ENCODE results near the gene NEDD9.

NEDD9 gene

DNA sequence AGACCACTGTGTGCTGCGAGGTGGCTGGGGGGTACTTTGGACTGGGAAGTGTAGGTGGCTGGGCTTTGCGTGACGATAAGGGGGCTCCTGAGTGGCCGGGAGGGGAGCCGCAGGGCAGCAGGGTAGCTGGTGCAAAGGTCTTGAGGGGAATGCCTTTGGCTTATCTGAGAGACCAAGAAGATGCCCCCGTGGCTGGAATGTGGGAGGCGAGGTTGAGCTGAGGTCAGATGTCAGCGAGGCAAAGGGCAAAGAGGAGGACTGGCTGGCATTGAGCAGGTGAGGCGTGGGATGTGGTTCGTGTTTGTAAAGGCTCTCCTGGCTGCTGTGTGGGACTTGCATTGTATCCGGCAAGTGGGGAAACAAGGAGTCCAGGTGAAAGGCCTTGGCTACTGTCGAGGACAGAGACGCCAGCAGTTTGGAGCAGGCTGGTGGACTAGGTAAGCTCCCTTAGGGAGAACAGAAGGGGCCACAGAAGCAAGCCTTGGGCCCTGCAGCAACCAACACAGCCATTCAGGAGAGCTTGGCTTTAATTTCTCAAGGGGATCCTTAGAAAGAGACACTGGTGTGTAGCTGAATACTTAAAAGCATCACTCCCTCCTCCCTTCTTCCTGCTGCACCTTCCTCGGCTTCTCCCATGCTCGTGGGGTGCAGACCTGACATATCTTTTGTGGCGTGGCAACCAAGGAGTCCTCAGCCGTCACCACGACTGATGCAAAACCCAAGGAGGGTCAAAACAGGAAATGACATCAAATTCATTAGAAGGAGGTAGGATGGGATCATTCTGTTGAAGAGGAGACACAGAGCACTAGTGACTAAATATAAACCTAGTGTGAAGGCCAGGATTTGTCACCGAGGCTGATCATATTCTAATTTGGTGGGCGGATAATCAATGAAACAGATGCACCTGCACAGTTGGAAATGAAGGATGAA lies 67.5 kb downstream of the NEDD9 start:
- Histone ChIP-seq H3K9me3 (ENCODE audit: control insufficient read depth, low read length) (no peaks in the 10 kb centered on the region), H3K27me3 (replicated peaks; ENCODE audit: control insufficient read depth, insufficient read depth, low read length, poor library complexity, severe bottlenecking) (no peaks in the 10 kb centered on the region), H3K27ac (ENCODE audit: insufficient read depth, low read length, poor library complexity, severe bottlenecking) (no peak overlapping the region), H3K4me1 (ENCODE audit: control insufficient read depth, insufficient read depth, low read length, poor library complexity, severe bottlenecking) (no peaks in the 10 kb centered on the region), H3K36me3 (ENCODE audit: control insufficient read depth, insufficient read depth, low read length) (no peaks in the 10 kb centered on the region), H3K4me3 (ENCODE audit: insufficient read depth, low read depth, low read length, poor library complexity, severe bottlenecking) (no peak overlapping the region)
- DNase-seq, result no peak

DNA sequence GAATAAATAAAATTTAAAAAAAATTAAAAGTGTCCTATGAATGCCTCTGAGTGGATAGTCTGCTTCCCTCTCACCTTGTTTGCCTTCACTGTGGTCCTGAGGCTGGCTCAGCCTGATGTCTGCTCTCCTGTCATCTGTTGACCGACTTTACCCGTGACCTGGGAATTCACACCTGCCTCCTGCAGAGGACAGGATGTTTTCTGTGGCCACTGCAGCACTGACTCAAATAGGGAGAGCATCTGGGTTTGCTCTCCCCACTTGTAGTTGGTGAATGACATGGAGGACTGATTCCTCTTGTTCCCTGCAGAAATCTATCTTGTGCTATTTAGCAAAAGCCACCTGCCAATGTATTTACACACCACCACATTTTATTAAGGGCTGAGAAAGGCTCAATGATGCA lies 68.5 kb downstream of the NEDD9 start:
- H3K9me3 ChIP-seq (ENCODE audit: control insufficient read depth, low read length), result no peaks in the 10 kb centered on the region
- H3K36me3 ChIP-seq (ENCODE audit: control insufficient read depth, insufficient read depth, low read length), result no peaks in the 10 kb centered on the region
- no peaks in the 10 kb centered on the region for H3K4me1 ChIP-seq (ENCODE audit: control insufficient read depth, insufficient read depth, low read length, poor library complexity, severe bottlenecking)
- DNase-seq, result no peak
- no peak overlapping the region for H3K27ac ChIP-seq (ENCODE audit: insufficient read depth, low read length, poor library complexity, severe bottlenecking)
- no peaks in the 10 kb centered on the region for H3K27me3 ChIP-seq (replicated peaks; ENCODE audit: control insufficient read depth, insufficient read depth, low read length, poor library complexity, severe bottlenecking)
- no peak overlapping the region for H3K4me3 ChIP-seq (ENCODE audit: insufficient read depth, low read depth, low read length, poor library complexity, severe bottlenecking)

DNA sequence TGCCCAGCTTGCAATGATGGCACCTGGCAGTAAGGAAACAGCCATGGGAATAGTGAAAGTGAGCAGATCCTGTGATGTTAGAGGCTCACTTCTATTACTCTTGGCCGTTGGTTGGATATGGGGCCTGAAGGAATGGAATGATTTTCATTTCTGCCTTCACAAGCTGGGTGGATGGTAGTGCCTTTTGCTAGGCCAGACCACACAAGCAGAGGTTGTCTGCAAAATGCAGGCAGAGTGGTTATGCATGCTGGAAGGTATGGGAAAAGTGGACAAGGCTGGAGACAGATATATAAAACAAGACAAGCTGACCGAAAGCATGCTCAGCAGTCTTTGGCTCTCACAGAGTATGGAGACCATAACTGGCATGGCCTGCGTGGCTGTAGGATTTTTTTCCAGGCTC lies 70.2 kb downstream of the NEDD9 start:
- no peaks in the 10 kb centered on the region for H3K36me3 ChIP-seq (ENCODE audit: control insufficient read depth, insufficient read depth, low read length)
- DNase-seq, result no peak
- no peak overlapping the region for H3K4me3 ChIP-seq (ENCODE audit: insufficient read depth, low read depth, low read length, poor library complexity, severe bottlenecking)
- H3K9me3 ChIP-seq (ENCODE audit: control insufficient read depth, low read length), result no peaks in the 10 kb centered on the region
- H3K27me3 ChIP-seq (replicated peaks; ENCODE audit: control insufficient read depth, insufficient read depth, low read length, poor library complexity, severe bottlenecking), result no peaks in the 10 kb centered on the region
- H3K27ac ChIP-seq (ENCODE audit: insufficient read depth, low read length, poor library complexity, severe bottlenecking), result no peak overlapping the region
- no peaks in the 10 kb centered on the region for H3K4me1 ChIP-seq (ENCODE audit: control insufficient read depth, insufficient read depth, low read length, poor library complexity, severe bottlenecking)

DNA sequence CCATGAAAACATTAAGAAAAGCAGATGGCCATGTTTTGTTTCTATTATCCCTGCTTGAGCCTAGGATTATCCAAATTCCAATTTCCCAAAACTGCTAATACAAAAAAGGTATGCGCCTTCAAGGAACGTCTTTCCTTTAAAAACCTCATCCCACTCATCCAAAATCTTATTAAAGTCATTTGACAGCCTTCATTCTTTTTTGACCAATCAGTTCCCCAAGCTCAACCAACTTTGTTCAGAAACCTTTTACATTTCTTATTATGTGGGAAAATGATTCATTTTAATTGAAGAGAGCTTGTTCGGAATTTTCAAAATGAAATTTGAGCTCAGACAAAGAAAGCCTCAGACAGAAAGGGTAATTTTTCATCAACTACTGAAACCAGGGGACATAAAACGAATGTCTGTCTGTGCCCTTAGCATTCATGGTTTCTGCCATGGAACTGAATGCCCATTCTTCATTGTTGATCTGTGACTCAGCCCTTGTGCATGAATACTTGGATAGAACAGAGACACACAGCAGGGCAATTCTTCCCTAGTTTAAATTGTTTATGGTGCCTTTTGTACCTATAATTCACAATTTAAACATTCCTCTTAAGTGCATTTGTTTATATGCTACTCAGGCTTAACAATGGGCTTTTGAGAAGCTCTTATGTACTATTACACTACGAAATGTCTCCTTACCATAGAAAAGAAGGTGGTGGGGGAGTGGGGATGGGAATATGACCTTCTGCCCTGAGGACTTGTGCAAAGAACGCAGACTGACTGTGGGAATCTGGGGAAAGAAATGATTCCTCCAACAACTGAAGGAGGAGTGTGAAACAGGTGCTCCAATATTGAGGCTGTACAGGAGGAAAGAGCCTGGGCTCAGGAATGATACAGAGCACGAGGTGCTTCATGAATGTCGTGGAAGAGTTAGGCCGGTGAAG lies 71.2 kb downstream of the NEDD9 start:
- H3K4me1 ChIP-seq (ENCODE audit: control insufficient read depth, insufficient read depth, low read length, poor library complexity, severe bottlenecking), result no peaks in the 10 kb centered on the region
- H3K4me3 ChIP-seq (ENCODE audit: insufficient read depth, low read depth, low read length, poor library complexity, severe bottlenecking), result no peak overlapping the region
- no peaks in the 10 kb centered on the region for H3K9me3 ChIP-seq (ENCODE audit: control insufficient read depth, low read length)
- no peak overlapping the region for H3K27ac ChIP-seq (ENCODE audit: insufficient read depth, low read length, poor library complexity, severe bottlenecking)
- H3K27me3 ChIP-seq (replicated peaks; ENCODE audit: control insufficient read depth, insufficient read depth, low read length, poor library complexity, severe bottlenecking), result no peaks in the 10 kb centered on the region
- H3K36me3 ChIP-seq (ENCODE audit: control insufficient read depth, insufficient read depth, low read length), result no peaks in the 10 kb centered on the region
- DNase-seq, result no peak

DNA sequence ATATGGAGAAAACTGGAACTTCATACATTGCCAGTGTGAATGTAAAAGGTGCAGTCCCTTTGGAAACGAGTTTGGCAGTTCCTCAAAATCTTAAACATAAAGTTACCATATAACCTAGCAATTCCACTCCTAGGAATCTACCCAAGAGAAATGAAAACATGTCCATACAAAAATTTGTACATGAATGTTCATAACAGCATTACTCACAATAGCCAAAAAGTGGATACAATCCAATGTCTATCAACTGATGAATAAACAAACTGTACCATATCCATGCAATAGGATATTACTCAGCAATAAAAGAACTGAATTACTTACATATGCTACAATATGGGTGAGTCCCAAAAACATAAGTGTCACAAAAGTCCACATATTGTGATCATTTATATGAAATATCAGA lies 72.3 kb downstream of the NEDD9 start:
- no peaks in the 10 kb centered on the region for H3K4me1 ChIP-seq (ENCODE audit: control insufficient read depth, insufficient read depth, low read length, poor library complexity, severe bottlenecking)
- no peaks in the 10 kb centered on the region for H3K36me3 ChIP-seq (ENCODE audit: control insufficient read depth, insufficient read depth, low read length)
- DNase-seq, result no peak
- no peak overlapping the region for H3K27ac ChIP-seq (ENCODE audit: insufficient read depth, low read length, poor library complexity, severe bottlenecking)
- H3K9me3 ChIP-seq (ENCODE audit: control insufficient read depth, low read length), result no peaks in the 10 kb centered on the region
- H3K4me3 ChIP-seq (ENCODE audit: insufficient read depth, low read depth, low read length, poor library complexity, severe bottlenecking), result no peak overlapping the region
- H3K27me3 ChIP-seq (replicated peaks; ENCODE audit: control insufficient read depth, insufficient read depth, low read length, poor library complexity, severe bottlenecking), result no peaks in the 10 kb centered on the region

DNA sequence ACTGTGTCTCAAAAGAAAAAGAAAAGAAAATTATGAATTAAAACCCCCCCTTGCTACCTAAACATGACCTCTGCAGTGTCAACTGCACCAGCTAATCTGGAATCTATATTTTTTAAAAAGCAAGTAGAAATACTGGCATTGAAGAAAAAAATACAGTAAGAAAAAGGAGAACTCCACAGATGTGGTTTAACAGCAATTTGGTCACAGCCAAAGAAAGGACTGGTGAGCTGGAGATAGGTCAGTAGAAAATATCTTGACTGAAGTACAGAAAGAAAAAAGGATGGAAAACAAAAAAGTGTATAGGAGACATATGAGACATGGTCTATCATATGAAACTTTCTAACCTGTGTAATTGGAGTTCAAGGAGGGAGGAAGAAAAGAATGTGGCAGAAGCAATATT lies 76.9 kb downstream of the NEDD9 start:
- Histone ChIP-seq H3K4me1 (ENCODE audit: control insufficient read depth, insufficient read depth, low read length, poor library complexity, severe bottlenecking) (no peaks in the 10 kb centered on the region), H3K4me3 (ENCODE audit: insufficient read depth, low read depth, low read length, poor library complexity, severe bottlenecking) (no peak overlapping the region), H3K36me3 (ENCODE audit: control insufficient read depth, insufficient read depth, low read length) (no peaks in the 10 kb centered on the region), H3K9me3 (ENCODE audit: control insufficient read depth, low read length) (no peaks in the 10 kb centered on the region), H3K27me3 (replicated peaks; ENCODE audit: control insufficient read depth, insufficient read depth, low read length, poor library complexity, severe bottlenecking) (no peaks in the 10 kb centered on the region), H3K27ac (ENCODE audit: insufficient read depth, low read length, poor library complexity, severe bottlenecking) (no peak overlapping the region)
- no peak for DNase-seq

DNA sequence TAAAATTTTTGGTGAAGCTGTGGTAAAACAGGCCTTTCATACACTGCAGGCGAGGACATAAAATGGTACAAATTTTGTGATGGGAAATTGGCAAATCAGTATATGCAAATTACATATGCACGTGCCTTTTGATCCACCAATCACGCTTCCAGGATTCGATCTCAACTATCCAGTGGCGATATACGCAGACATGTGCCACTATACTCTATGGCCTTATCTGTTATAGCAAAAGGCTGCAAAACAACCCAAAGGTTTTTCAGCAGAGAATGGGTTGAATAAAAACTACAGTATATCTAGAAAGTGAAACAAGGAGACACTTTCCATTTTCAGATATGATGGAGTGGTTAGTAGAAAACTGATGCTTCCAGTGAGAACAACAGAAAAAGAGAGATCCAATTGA lies 79.0 kb downstream of the NEDD9 start:
- DNase-seq, result no peak
- H3K4me3 ChIP-seq (ENCODE audit: insufficient read depth, low read depth, low read length, poor library complexity, severe bottlenecking), result no peak overlapping the region
- H3K27me3 ChIP-seq (replicated peaks; ENCODE audit: control insufficient read depth, insufficient read depth, low read length, poor library complexity, severe bottlenecking), result no peaks in the 10 kb centered on the region
- no peak overlapping the region for H3K27ac ChIP-seq (ENCODE audit: insufficient read depth, low read length, poor library complexity, severe bottlenecking)
- H3K4me1 ChIP-seq (ENCODE audit: control insufficient read depth, insufficient read depth, low read length, poor library complexity, severe bottlenecking), result no peaks in the 10 kb centered on the region
- no peaks in the 10 kb centered on the region for H3K9me3 ChIP-seq (ENCODE audit: control insufficient read depth, low read length)
- H3K36me3 ChIP-seq (ENCODE audit: control insufficient read depth, insufficient read depth, low read length), result no peaks in the 10 kb centered on the region

DNA sequence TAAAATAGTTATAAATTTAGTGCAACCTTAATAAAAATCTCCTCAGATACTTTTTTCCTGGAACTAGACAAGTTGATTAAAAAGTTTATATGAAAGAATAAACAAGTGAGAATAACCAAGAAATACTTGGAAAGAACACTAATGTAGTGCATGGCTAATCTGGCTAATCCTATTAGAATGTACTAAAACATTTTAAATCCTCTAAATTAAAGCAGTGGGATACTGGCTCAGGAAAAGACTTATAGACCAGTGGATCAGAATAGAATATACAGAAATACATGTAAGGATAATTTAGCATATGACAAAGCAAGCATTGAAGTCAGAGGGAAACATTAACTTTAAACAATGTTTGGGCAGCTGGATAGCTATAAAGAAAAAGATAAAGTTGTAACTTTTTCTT lies 79.9 kb downstream of the NEDD9 start:
- no peaks in the 10 kb centered on the region for H3K36me3 ChIP-seq (ENCODE audit: control insufficient read depth, insufficient read depth, low read length)
- no peaks in the 10 kb centered on the region for H3K9me3 ChIP-seq (ENCODE audit: control insufficient read depth, low read length)
- DNase-seq, result no peak
- no peak overlapping the region for H3K4me3 ChIP-seq (ENCODE audit: insufficient read depth, low read depth, low read length, poor library complexity, severe bottlenecking)
- no peak overlapping the region for H3K27ac ChIP-seq (ENCODE audit: insufficient read depth, low read length, poor library complexity, severe bottlenecking)
- H3K27me3 ChIP-seq (replicated peaks; ENCODE audit: control insufficient read depth, insufficient read depth, low read length, poor library complexity, severe bottlenecking), result no peaks in the 10 kb centered on the region
- H3K4me1 ChIP-seq (ENCODE audit: control insufficient read depth, insufficient read depth, low read length, poor library complexity, severe bottlenecking), result no peaks in the 10 kb centered on the region

DNA sequence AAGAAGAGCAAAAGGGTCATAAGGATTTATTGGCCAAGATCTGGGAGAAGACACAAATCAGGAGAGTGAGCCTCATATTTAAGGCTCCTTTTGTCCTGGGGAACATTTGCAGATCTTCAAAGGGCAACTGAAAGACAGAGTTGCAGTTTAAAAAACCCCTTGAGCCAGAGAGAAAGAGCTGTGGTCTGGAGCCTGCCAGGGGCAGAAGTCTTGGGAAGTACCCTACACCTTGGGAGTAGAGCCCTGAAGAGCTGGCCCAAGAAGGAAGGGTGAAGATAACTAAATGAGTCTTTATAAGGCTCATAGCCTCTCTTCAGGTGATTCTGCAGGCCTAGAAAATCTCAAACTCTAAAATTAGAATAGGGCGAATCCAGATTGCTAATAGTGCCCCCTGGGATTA lies 81.0 kb downstream of the NEDD9 start:
- H3K4me1 ChIP-seq (ENCODE audit: control insufficient read depth, insufficient read depth, low read length, poor library complexity, severe bottlenecking), result no peaks in the 10 kb centered on the region
- H3K36me3 ChIP-seq (ENCODE audit: control insufficient read depth, insufficient read depth, low read length), result no peaks in the 10 kb centered on the region
- no peaks in the 10 kb centered on the region for H3K9me3 ChIP-seq (ENCODE audit: control insufficient read depth, low read length)
- no peak overlapping the region for H3K4me3 ChIP-seq (ENCODE audit: insufficient read depth, low read depth, low read length, poor library complexity, severe bottlenecking)
- DNase-seq, result no peak
- no peaks in the 10 kb centered on the region for H3K27me3 ChIP-seq (replicated peaks; ENCODE audit: control insufficient read depth, insufficient read depth, low read length, poor library complexity, severe bottlenecking)
- H3K27ac ChIP-seq (ENCODE audit: insufficient read depth, low read length, poor library complexity, severe bottlenecking), result no peak overlapping the region

DNA sequence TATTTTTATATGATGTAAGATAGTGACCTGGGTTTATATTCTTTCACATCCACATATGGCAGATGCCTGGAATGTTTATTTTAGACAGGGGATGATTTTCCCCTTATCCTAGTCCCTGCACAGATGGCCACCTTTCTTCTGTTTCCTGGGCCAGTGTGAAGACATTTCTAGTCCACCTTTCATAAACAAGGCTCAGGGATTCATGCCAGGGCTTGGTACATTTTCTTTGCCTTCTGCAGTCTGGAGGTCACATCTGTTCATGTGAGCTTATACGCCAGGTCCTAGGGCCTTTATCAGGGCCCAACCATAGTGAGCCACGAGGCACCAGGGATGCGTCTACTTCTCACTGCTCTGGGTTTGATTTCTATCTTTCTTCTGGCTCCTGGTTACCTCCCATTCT lies 82.9 kb downstream of the NEDD9 start:
- Histone ChIP-seq H3K4me3 (ENCODE audit: insufficient read depth, low read depth, low read length, poor library complexity, severe bottlenecking) (no peak overlapping the region), H3K27me3 (replicated peaks; ENCODE audit: control insufficient read depth, insufficient read depth, low read length, poor library complexity, severe bottlenecking) (no peaks in the 10 kb centered on the region), H3K36me3 (ENCODE audit: control insufficient read depth, insufficient read depth, low read length) (no peaks in the 10 kb centered on the region), H3K27ac (ENCODE audit: insufficient read depth, low read length, poor library complexity, severe bottlenecking) (no peak overlapping the region), H3K4me1 (ENCODE audit: control insufficient read depth, insufficient read depth, low read length, poor library complexity, severe bottlenecking) (no peaks in the 10 kb centered on the region), H3K9me3 (ENCODE audit: control insufficient read depth, low read length) (no peaks in the 10 kb centered on the region)
- DNase-seq, result no peak
